Mammary epithelial cell (primary cell): ENCODE data around the gene PHC3.

Source experiments
- EZH2 ChIP-seq: IDR thresholded peaks from 2 replicates; pipeline ENCODE4 v1.6.1; 2012; ENCODE audit warnings: low read length, inconsistent platforms, borderline replicate concordance
- TF ChIP-seq, protein P1 (sequence below), 2 donors: IDR thresholded peaks in 1 of 2; conservative IDR thresholded peaks in 1 of 2; 2 replicates each; pipeline ENCODE4 v1.5.1; 2011 to 2012; ENCODE audit warnings: inconsistent platforms in 2 of 2, low read length in 2 of 2, mild to moderate bottlenecking in 2 of 2, control low read depth in 1 of 2, low read depth in 1 of 2; ENCODE audit not compliant: insufficient read depth in 1 of 2; ENCODE audit errors: extremely low read depth in 1 of 2

DNA sequence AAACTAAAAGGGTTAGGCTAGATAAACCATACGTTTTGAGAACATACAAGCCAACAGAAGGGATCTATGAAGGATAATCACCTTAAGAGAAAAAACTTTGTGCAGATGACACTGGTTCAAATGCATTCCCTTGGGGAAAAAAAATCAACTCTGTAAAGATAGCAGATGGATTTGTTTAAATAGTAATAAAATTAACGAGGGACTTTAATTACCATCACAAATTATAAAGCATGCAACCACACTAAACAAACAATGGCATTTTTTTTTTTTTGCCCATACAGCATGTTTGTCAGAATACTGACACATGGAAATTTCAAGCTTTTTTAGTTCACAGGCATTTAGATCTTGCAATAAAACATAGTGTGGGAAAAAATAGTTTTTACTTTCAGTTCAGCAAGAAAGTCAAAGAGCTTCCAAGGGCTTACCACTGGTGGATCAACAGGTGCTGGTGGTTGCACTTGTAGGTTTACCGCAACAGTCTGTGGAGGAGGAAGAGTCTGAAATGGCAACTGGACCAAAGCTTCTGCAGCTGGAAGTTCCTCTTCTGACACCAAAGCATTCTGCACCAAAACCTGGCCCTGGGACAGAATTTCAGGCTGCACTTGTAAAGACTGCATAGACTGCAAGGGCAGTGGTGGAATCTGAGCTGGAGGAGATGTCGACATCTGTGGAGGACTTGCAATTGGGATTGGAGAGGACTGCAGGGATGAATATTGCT lies 53.1 kb downstream of the PHC3 start:
- TF ChIP-seq, protein P1, sequence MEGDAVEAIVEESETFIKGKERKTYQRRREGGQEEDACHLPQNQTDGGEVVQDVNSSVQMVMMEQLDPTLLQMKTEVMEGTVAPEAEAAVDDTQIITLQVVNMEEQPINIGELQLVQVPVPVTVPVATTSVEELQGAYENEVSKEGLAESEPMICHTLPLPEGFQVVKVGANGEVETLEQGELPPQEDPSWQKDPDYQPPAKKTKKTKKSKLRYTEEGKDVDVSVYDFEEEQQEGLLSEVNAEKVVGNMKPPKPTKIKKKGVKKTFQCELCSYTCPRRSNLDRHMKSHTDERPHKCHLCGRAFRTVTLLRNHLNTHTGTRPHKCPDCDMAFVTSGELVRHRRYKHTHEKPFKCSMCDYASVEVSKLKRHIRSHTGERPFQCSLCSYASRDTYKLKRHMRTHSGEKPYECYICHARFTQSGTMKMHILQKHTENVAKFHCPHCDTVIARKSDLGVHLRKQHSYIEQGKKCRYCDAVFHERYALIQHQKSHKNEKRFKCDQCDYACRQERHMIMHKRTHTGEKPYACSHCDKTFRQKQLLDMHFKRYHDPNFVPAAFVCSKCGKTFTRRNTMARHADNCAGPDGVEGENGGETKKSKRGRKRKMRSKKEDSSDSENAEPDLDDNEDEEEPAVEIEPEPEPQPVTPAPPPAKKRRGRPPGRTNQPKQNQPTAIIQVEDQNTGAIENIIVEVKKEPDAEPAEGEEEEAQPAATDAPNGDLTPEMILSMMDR (conservative IDR thresholded peaks at IDR 0.05 in 1 of 2, IDR thresholded peaks at IDR 0.05 in 1 of 2; ENCODE audit: extremely low read depth in 1 of 2, insufficient read depth in 1 of 2, low read depth in 1 of 2, low read length in 2 of 2): no peak
- TF ChIP-seq EZH2: no peak
